Measurements from ENCODE around the gene N4BP2L2.

N4BP2L2 gene

GRCh38 chr13:32504876-32505275 is 33.7 kb downstream of the N4BP2L2 start:
- Histone ChIP-seq H3K36me3 (ENCODE audit: control insufficient read depth in 4 of 4, insufficient read depth in 4 of 4, low read length in 3 of 4) (peaks cover 5 to 25% (median 12%) of the 10 kb centered on the region in 4 experiments), H3K27ac (ENCODE audit: insufficient read depth in 1 of 2, low read depth in 1 of 2, low read length in 2 of 2, poor library complexity in 1 of 2, severe bottlenecking in 2 of 2) (no peak overlapping the region), H3K27me3 (replicated peaks in 2 of 5; ENCODE audit: control insufficient read depth in 4 of 5, insufficient read depth in 5 of 5, low read length in 4 of 5) (no peaks in the 10 kb centered on the region), H3K4me3 (ENCODE audit: control insufficient read depth in 1 of 7, extremely low read depth in 1 of 7, insufficient read depth in 4 of 7, low read depth in 2 of 7, low read length in 6 of 7) (no peak overlapping the region), H3K9me3 (ENCODE audit: control extremely low read depth in 1 of 5, control insufficient read depth in 4 of 5, insufficient read depth in 2 of 5, low read depth in 1 of 5, low read length in 4 of 5) (no peaks in the 10 kb centered on the region), H3K4me1 (ENCODE audit: control extremely low read depth in 1 of 4, control insufficient read depth in 4 of 4, insufficient read depth in 4 of 4, low read length in 3 of 4) (no peaks in the 10 kb centered on the region)
- POLR2A ChIA-PET = no interaction called here
- DNase-seq = no peak
- WGBS (ENCODE audit: insufficient coverage) = 100% methylated on average over 1 of the region's 2 CpGs
- CTCF ChIA-PET = no interaction called here

GRCh38 chr13:32504263-32504662 is 34.3 kb downstream of the N4BP2L2 start:
- Histone ChIP-seq H3K9me3 (ENCODE audit: control extremely low read depth in 1 of 5, control insufficient read depth in 4 of 5, insufficient read depth in 2 of 5, low read depth in 1 of 5, low read length in 4 of 5) (no peaks in the 10 kb centered on the region), H3K4me3 (ENCODE audit: control insufficient read depth in 1 of 7, extremely low read depth in 1 of 7, insufficient read depth in 4 of 7, low read depth in 2 of 7, low read length in 6 of 7) (no peak overlapping the region), H3K27me3 (replicated peaks in 2 of 5; ENCODE audit: control insufficient read depth in 4 of 5, insufficient read depth in 5 of 5, low read length in 4 of 5) (no peaks in the 10 kb centered on the region), H3K36me3 (ENCODE audit: control insufficient read depth in 4 of 4, insufficient read depth in 4 of 4, low read length in 3 of 4) (peaks cover 5 to 24% (median 11%) of the 10 kb centered on the region in 4 experiments), H3K4me1 (ENCODE audit: control extremely low read depth in 1 of 4, control insufficient read depth in 4 of 4, insufficient read depth in 4 of 4, low read length in 3 of 4) (no peaks in the 10 kb centered on the region), H3K27ac (ENCODE audit: insufficient read depth in 1 of 2, low read depth in 1 of 2, low read length in 2 of 2, poor library complexity in 1 of 2, severe bottlenecking in 2 of 2) (no peak overlapping the region)
- DNase-seq = no peak
- no CpG with 5 or more reads among the region's 1 CpG for WGBS (ENCODE audit: insufficient coverage)
- ChIA-PET CTCF (interaction anchor here (1.4 kb wide), 1 partner anchor 18 kb away, joined by 3 read pairs; no protein-coding TSS in a partner anchor), POLR2A (no interaction called here)

GRCh38 chr13:32503727-32504126 is 34.9 kb downstream of the N4BP2L2 start:
- Histone ChIP-seq H3K27ac (ENCODE audit: insufficient read depth in 1 of 2, low read depth in 1 of 2, low read length in 2 of 2, poor library complexity in 1 of 2, severe bottlenecking in 2 of 2) (no peak overlapping the region), H3K9me3 (ENCODE audit: control extremely low read depth in 1 of 5, control insufficient read depth in 4 of 5, insufficient read depth in 2 of 5, low read depth in 1 of 5, low read length in 4 of 5) (no peaks in the 10 kb centered on the region), H3K27me3 (replicated peaks in 2 of 5; ENCODE audit: control insufficient read depth in 4 of 5, insufficient read depth in 5 of 5, low read length in 4 of 5) (no peaks in the 10 kb centered on the region), H3K36me3 (ENCODE audit: control insufficient read depth in 4 of 4, insufficient read depth in 4 of 4, low read length in 3 of 4) (peaks cover 0 to 19% (median 8%) of the 10 kb centered on the region in 4 experiments), H3K4me3 (ENCODE audit: control insufficient read depth in 1 of 7, extremely low read depth in 1 of 7, insufficient read depth in 4 of 7, low read depth in 2 of 7, low read length in 6 of 7) (no peak overlapping the region), H3K4me1 (ENCODE audit: control extremely low read depth in 1 of 4, control insufficient read depth in 4 of 4, insufficient read depth in 4 of 4, low read length in 3 of 4) (no peaks in the 10 kb centered on the region)
- ChIA-PET CTCF (interaction anchor here (1.1 to 1.4 kb wide), 2 partner anchors 11 to 19 kb away, joined by 3 read pairs; no protein-coding TSS in a partner anchor), POLR2A (no interaction called here)
- no peak for DNase-seq
- 100% methylated on average over 3 of the region's 5 CpGs for WGBS (ENCODE audit: insufficient coverage)

- peaks cover 0 to 10% (median 4%) of the 10 kb centered on the region in 4 experiments for H3K36me3 ChIP-seq (ENCODE audit: control insufficient read depth in 4 of 4, insufficient read depth in 4 of 4, low read length in 3 of 4)
Observed at GRCh38 chr13:32501064-32501463, 37.5 kb downstream of the N4BP2L2 start.

GRCh38 chr13:32499538-32500210 is 38.9 kb downstream of the N4BP2L2 start:
- Histone ChIP-seq H3K4me3 (ENCODE audit: control insufficient read depth in 1 of 7, extremely low read depth in 1 of 7, insufficient read depth in 4 of 7, low read depth in 2 of 7, low read length in 6 of 7) (no peak overlapping the region), H3K36me3 (ENCODE audit: control insufficient read depth in 4 of 4, insufficient read depth in 4 of 4, low read length in 3 of 4) (peaks cover 0 to 2% (median under 1%) of the 10 kb centered on the region in 4 experiments), H3K4me1 (ENCODE audit: control extremely low read depth in 1 of 4, control insufficient read depth in 4 of 4, insufficient read depth in 4 of 4, low read length in 3 of 4) (peaks cover 8 to 17% (median 12%) of the 10 kb centered on the region in 4 experiments), H3K27me3 (replicated peaks in 2 of 5; ENCODE audit: control insufficient read depth in 4 of 5, insufficient read depth in 5 of 5, low read length in 4 of 5) (no peaks in the 10 kb centered on the region), H3K27ac (ENCODE audit: insufficient read depth in 1 of 2, low read depth in 1 of 2, low read length in 2 of 2, poor library complexity in 1 of 2, severe bottlenecking in 2 of 2) (no peak overlapping the region), H3K9me3 (ENCODE audit: control extremely low read depth in 1 of 5, control insufficient read depth in 4 of 5, insufficient read depth in 2 of 5, low read depth in 1 of 5, low read length in 4 of 5) (no peaks in the 10 kb centered on the region)
- no CpG with 5 or more reads among the region's 2 CpGs for WGBS (ENCODE audit: insufficient coverage)
- DNase-seq = no peak
- CTCF ChIA-PET = interaction anchor here (1.1 kb wide), 1 partner anchor 11 kb away, joined by 4 read pairs; no protein-coding TSS in a partner anchor
- POLR2A ChIA-PET = no interaction called here

More at GRCh38 chr13:32501064-32501463, 37.5 kb downstream of the N4BP2L2 start:
- ChIA-PET POLR2A (no interaction called here), CTCF (interaction anchor here (0.6 to 1.4 kb wide), 2 partner anchors 26 to 118 kb away, joined by 3 read pairs; no protein-coding TSS in a partner anchor)
- 100% methylated on average over 4 of the region's 6 CpGs for WGBS (ENCODE audit: insufficient coverage)
- no peak overlapping the region for H3K27ac ChIP-seq (ENCODE audit: insufficient read depth in 1 of 2, low read depth in 1 of 2, low read length in 2 of 2, poor library complexity in 1 of 2, severe bottlenecking in 2 of 2)
- no peak overlapping the region for H3K4me3 ChIP-seq (ENCODE audit: control insufficient read depth in 1 of 7, extremely low read depth in 1 of 7, insufficient read depth in 4 of 7, low read depth in 2 of 7, low read length in 6 of 7)
- H3K4me1 ChIP-seq (ENCODE audit: control extremely low read depth in 1 of 4, control insufficient read depth in 4 of 4, insufficient read depth in 4 of 4, low read length in 3 of 4) = peaks cover 8 to 17% (median 12%) of the 10 kb centered on the region in 4 experiments
- H3K27me3 ChIP-seq (replicated peaks in 2 of 5; ENCODE audit: control insufficient read depth in 4 of 5, insufficient read depth in 5 of 5, low read length in 4 of 5) = no peaks in the 10 kb centered on the region
- H3K9me3 ChIP-seq (ENCODE audit: control extremely low read depth in 1 of 5, control insufficient read depth in 4 of 5, insufficient read depth in 2 of 5, low read depth in 1 of 5, low read length in 4 of 5) = no peaks in the 10 kb centered on the region
- no peak for DNase-seq

- Histone ChIP-seq H3K36me3 (ENCODE audit: control insufficient read depth in 4 of 4, insufficient read depth in 4 of 4, low read length in 3 of 4) (no peaks in the 10 kb centered on the region), H3K4me1 (ENCODE audit: control extremely low read depth in 1 of 4, control insufficient read depth in 4 of 4, insufficient read depth in 4 of 4, low read length in 3 of 4) (peaks cover 8 to 17% (median 12%) of the 10 kb centered on the region in 4 experiments), H3K27me3 (replicated peaks in 2 of 5; ENCODE audit: control insufficient read depth in 4 of 5, insufficient read depth in 5 of 5, low read length in 4 of 5) (no peaks in the 10 kb centered on the region), H3K9me3 (ENCODE audit: control extremely low read depth in 1 of 5, control insufficient read depth in 4 of 5, insufficient read depth in 2 of 5, low read depth in 1 of 5, low read length in 4 of 5) (no peaks in the 10 kb centered on the region), H3K27ac (ENCODE audit: insufficient read depth in 1 of 2, low read depth in 1 of 2, low read length in 2 of 2, poor library complexity in 1 of 2, severe bottlenecking in 2 of 2) (no peak overlapping the region), H3K4me3 (ENCODE audit: control insufficient read depth in 1 of 7, extremely low read depth in 1 of 7, insufficient read depth in 4 of 7, low read depth in 2 of 7, low read length in 6 of 7) (no peak overlapping the region)
- DNase-seq = peak in 2 of 3 donors; percentile 54 to 67
- ChIA-PET CTCF (interaction anchor here (1.3 kb wide), 1 partner anchor 30 kb away, joined by 3 read pairs; no protein-coding TSS in a partner anchor), POLR2A (no interaction called here)
- no CpG with 5 or more reads among the region's 1 CpG for WGBS (ENCODE audit: insufficient coverage)
Observed at GRCh38 chr13:32497589-32497988, 41.0 kb downstream of the N4BP2L2 start.

- H3K27me3 ChIP-seq (replicated peaks in 2 of 5; ENCODE audit: control insufficient read depth in 4 of 5, insufficient read depth in 5 of 5, low read length in 4 of 5) = no peaks in the 10 kb centered on the region
- no peaks in the 10 kb centered on the region for H3K9me3 ChIP-seq (ENCODE audit: control extremely low read depth in 1 of 5, control insufficient read depth in 4 of 5, insufficient read depth in 2 of 5, low read depth in 1 of 5, low read length in 4 of 5)
- POLR2A ChIA-PET = no interaction called here
- H3K4me3 ChIP-seq (ENCODE audit: control insufficient read depth in 1 of 7, extremely low read depth in 1 of 7, insufficient read depth in 4 of 7, low read depth in 2 of 7, low read length in 6 of 7) = no peak overlapping the region
- CTCF ChIA-PET = interaction anchor here (0.6 to 1.4 kb wide), 4 partner anchors 17 to 42 kb away, joined by 3 to 4 read pairs (median 3); no protein-coding TSS in a partner anchor
- H3K36me3 ChIP-seq (ENCODE audit: control insufficient read depth in 4 of 4, insufficient read depth in 4 of 4, low read length in 3 of 4) = no peaks in the 10 kb centered on the region
- H3K4me1 ChIP-seq (ENCODE audit: control extremely low read depth in 1 of 4, control insufficient read depth in 4 of 4, insufficient read depth in 4 of 4, low read length in 3 of 4) = peaks cover 8 to 17% (median 12%) of the 10 kb centered on the region in 4 experiments
- WGBS (ENCODE audit: insufficient coverage) = 0% methylated on average over 1 of the region's 1 CpG
- H3K27ac ChIP-seq (ENCODE audit: insufficient read depth in 1 of 2, low read depth in 1 of 2, low read length in 2 of 2, poor library complexity in 1 of 2, severe bottlenecking in 2 of 2) = no peak overlapping the region
- peak; percentile 18 to 56 (median 40) for DNase-seq
Observed at GRCh38 chr13:32496599-32497160, 41.9 kb downstream of the N4BP2L2 start.
